ENCODE results near the gene NEAT1.
"Not testable (repeated sequence)": the region's sequence is repeated elsewhere in the genome, so short reads cannot be mapped to it uniquely, and the experiment has no call there.

The NEAT1 gene

GRCh38 chr11:65446446-65447277, 24.1 kb downstream of the NEAT1 start:
- DNase-seq, result no peak

DNA sequence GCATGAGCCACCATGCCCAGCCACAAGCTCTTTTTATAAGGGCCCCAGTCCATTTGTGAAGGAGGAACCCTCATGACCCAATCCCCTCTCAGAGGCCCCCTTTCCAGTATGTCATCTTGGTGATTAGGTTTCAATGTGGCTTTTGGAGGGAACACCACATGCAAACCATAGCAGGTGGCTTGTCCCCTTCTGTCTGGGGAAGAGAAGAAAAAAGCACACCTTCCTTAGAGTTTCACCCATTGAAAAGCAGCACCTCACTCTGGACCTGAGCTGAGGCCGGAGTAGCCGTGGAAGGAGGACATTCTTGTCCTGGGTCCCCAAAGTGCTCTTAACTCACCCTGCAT, 25.4 kb downstream of the NEAT1 start:
- no peak for DNase-seq

GRCh38 chr11:65448418-65449105, 26.0 kb downstream of the NEAT1 start:
- no peak for DNase-seq

DNA sequence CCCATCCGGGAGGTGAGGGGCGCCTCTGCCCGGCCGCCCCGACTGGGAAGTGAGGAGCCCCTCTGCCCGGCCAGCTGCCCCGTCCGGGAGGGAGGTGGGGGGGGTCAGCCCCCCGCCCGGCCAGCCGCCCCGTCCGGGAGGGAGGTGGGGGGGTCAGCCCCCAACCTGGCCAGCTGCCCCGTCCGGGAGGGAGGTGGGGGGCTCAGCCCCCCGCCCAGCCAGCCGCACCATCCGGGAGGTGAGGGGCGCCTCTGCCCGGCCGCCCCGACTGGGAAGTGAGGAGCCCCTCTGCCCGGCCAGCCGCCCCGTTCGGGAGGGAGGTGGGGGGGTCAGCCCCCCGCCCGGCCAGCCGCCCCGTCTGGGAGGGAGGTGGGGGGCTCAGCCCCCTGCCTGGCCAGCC, 28.7 kb downstream of the NEAT1 start:
- not testable (repeated sequence) for DNase-seq

- DNase-seq, result not testable (repeated sequence)
Measured at GRCh38 chr11:65452259-65452658, 29.7 kb downstream of the NEAT1 start.

GRCh38 chr11:65452806-65453490, 30.4 kb downstream of the NEAT1 start:
- no peak for DNase-seq

- DNase-seq, result no peak
Measured at GRCh38 chr11:65454311-65454695, 31.7 kb downstream of the NEAT1 start.

GRCh38 chr11:65454696-65455456, 32.3 kb downstream of the NEAT1 start:
- DNase-seq, result peak in 47 of 51 donors; percentile 46 to 91 (median 79)

DNA sequence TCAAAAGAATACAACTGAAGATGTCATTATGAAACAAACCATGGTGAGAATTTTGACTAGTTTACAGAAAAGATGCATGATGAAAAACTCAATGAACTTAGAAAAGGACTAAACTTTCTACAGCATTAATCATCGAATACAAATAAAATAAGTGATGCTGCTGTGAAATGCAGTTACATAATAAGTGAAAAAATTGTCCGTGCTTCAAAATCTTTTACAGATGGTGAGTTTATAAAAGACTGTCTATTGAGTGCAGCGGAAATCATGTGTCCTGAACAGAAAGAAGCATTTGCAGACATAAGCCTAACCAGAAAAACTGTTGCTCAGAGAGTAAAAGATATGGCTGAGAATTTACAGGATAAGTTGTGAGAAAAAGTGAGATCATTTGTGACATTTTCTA, 33.8 kb downstream of the NEAT1 start:
- no peak for DNase-seq

DNA sequence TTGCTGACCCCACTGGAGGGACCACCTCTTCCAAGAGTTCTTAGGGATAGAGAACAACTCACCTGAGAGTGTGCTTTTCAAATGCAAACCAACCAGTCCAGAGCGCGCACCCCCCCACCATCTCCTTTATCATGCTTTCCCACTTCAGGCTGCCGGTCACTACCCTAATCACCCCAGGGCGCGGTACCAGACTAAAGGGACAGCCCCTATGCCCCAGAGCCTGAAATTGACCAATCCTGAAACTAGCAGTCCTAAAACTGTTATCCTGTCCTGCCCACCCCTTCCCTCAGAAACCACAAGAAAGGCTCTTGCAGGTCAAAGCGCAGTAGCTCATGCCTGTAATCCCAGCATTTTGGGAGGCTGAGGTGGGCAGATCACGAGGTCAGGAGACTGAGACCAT, 37.0 kb downstream of the NEAT1 start:
- no peak for DNase-seq

- DNase-seq, result not testable (repeated sequence)
Measured at GRCh38 chr11:65465471-65465870, 42.9 kb downstream of the NEAT1 start.

DNA sequence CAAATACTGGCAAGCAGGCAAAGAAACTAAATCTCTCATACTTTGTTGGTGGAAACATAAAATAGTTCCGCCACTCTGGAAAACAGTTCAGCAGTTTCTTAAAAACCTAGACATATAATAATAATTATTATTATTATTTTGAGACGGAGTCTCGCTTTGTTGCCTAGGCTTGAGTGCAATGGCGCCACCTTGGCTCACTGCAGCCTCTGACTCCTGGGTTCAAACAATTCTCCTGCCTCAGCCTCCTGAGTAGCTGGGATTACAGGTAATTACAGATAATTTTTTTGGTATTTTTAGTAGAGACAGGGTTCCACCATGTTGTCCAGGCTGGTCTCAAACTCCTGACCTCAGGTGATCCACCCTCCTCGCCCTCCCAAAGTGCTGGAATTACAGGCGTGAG, 44.7 kb downstream of the NEAT1 start:
- DNase-seq, result not testable (repeated sequence)

DNA sequence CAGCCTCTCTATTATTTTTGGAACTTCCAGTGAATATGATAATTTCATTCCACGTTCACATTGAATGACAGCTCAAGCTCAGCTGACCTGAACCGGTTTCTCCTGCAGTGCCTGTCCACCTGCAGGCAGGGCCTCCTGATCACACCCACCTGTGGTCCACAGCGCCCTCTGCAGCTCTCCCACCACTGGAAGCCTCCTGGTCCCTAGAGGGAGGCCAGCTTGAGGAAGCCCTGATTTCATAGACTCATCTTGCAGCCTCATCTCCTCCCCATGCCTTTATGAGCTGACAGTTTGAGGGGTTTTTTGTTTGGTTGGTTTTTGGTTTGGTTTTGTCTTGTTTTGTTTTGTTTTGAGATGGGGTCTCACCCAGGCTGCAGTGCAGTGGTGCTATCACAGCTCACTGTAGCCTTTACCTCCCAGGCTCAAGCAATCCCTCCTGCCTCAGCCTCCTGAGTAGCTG, 46.3 kb downstream of the NEAT1 start:
- peak in 7 of 51 donors; percentile 14 to 45 (median 27) for DNase-seq

DNA sequence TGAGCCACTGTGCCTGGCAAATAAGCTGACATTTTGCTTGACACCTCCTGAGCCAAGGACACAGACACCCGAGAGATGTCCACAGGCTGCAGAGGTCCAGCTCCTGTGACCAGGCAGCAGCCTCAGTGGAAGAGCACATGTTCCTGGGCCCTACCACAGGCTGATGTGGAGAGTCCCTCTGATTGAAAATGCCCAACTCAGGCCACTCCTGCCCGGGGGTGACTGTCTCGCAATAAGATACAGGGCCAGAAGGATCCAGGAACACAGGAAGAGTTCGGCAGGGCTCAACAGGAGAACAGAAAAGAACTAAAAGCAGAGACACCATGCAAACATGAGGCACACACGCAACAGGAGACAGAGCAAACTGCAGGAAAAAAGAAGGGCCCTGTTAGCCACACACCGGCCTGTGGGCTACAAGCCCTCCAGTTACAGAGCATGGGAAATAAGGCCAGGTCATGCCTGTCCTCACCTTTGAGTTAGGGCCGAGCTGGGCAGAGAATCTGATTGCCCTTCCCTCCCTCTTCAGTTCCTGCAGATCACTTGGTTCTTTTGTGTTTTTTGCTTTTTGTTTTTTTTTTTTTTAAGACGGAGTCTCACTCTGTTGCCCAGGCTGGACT, 47.9 kb downstream of the NEAT1 start:
- no peak for DNase-seq

- peak in 30 of 51 donors; percentile 21 to 67 (median 54) for DNase-seq
Measured at GRCh38 chr11:65471447-65471891, 48.9 kb downstream of the NEAT1 start.

DNA sequence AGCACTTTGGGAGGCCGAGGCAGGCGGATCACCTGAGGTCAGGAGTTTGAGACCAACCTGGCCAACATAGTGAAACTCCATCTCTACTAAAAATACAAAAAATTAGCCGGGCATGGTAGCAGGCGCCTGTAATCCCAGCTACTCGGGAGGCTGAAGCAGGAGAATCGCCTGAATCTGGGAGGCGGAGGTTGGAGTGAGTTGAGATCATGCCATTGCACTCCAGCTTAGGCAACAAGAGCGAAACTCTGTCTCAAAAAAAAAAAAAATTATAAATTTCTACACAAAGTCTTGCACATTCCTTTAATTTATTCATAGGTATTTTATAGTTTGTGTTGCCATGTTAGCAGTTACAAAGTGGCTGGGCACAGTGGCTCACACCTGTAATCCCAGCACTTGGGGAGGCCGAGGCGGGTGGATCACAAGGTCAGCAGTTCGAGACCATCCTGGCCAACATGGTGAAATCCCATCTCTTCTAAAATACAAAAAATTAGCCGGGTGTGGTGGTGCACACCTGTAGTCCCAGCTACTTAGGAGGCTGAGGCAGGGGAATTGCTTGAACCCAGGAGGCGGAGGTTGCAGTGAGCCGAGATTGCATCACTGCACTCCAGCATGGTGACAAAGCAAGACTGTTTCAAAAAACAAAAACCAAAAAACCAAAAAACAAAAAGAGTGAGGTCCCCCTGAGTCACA, 50.1 kb downstream of the NEAT1 start:
- not testable (repeated sequence) for DNase-seq

GRCh38 chr11:65473278-65473860, 50.8 kb downstream of the NEAT1 start:
- DNase-seq, result no peak

- DNase-seq, result no peak
Measured at GRCh38 chr11:65474864-65475263, 52.3 kb downstream of the NEAT1 start.

DNA sequence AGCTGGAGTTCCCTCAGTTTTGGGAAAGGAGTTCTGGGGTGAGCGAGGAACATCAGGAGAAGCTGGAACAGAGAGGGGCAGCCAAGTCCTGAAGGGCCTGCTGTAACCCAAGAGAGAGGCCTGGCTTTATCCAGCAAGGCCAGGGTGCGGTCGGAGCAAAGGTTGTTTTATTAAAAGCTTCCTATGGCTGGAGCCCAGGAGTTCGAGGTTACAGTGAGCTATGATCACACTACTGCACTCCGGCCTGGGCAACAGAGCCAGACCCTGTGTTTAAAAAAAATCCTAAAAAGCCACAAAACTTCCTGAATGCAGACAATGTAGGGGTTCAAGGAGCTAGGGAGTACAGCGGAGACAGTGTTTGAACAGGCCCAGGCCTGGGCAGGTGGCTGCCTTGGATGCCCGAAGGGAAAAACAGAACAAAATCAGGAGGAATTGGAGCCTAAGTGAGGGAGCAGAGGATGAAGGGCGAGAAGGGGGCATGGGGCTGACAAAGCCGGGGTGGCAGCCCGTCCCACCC, 54.1 kb downstream of the NEAT1 start:
- no peak for DNase-seq

Measured in hypothalamus (tissue), 51 donors.